ENCODE measurements around the gene ACAP2. TPM values are rescaled to one million over a fixed set of nuclear protein-coding genes. Genes with fewer than 3 reads are reported as not detected.
A peak's percentile ranks its signal among the peaks of the same experiment; 100 is the strongest.

ACAP2 gene
- total RNA-seq, 1 experiment from 2014 or later, result 42.0 TPM

GRCh38 chr3:195268576-195269309 is 174.1 kb downstream of the ACAP2 start:
- Mint-ChIP-seq H3K4me3 (peak overlapping the region; percentile 42), H3K27ac (no peak overlapping the region), H3K9me3 (no peaks in the 10 kb centered on the region), H3K4me1 (peaks cover 33% of the 10 kb centered on the region), H3K36me3 (peaks cover 7% of the 10 kb centered on the region), H3K27me3 (ENCODE audit: low read depth) (no peaks in the 10 kb centered on the region)
- no peak for DNase-seq (ENCODE audit: low spot score)
- ChIA-PET CTCF (interaction anchor here (3.4 kb wide), 1 partner anchor 8 kb away, joined by 47 read pairs; no protein-coding TSS in a partner anchor), POLR2A (no interaction called here)
- TF ChIP-seq STAT6 (CRISPR knock-in tag; conservative IDR thresholded peaks at IDR 0.05; ENCODE audit: low read depth), result no peak
- TF ChIP-seq IRF1 (CRISPR knock-in tag; IDR thresholded peaks at IDR 0.05), result no peak
- TF ChIP-seq SMAD3 (CRISPR knock-in tag; IDR thresholded peaks at IDR 0.05; ENCODE audit: borderline replicate concordance), result no peak
- no peak for TF ChIP-seq ZNF121 (CRISPR knock-in tag; IDR thresholded peaks at IDR 0.05)
- no peak for TF ChIP-seq IRF2 (CRISPR knock-in tag; IDR thresholded peaks at IDR 0.05; ENCODE audit: borderline replicate concordance, low read depth)
- no peak for TF ChIP-seq MXD4 (CRISPR knock-in tag; IDR thresholded peaks at IDR 0.05; ENCODE audit: borderline replicate concordance)
- TF ChIP-seq FOXJ3 (CRISPR knock-in tag; IDR thresholded peaks at IDR 0.05; ENCODE audit: borderline replicate concordance), result no peak
- TF ChIP-seq SOX15 (CRISPR knock-in tag; IDR thresholded peaks at IDR 0.05), result no peak
- TF ChIP-seq ARID4B (CRISPR knock-in tag; IDR thresholded peaks at IDR 0.05; ENCODE audit: borderline replicate concordance), result no peak
- no peak for TF ChIP-seq ZNF396 (CRISPR knock-in tag; IDR thresholded peaks at IDR 0.05; ENCODE audit: borderline replicate concordance)
- no peak for TF ChIP-seq ATF1 (CRISPR knock-in tag; IDR thresholded peaks at IDR 0.05)
- TF ChIP-seq ZSCAN18 (CRISPR knock-in tag; IDR thresholded peaks at IDR 0.05), result no peak
- no peak for TF ChIP-seq SMAD4 (CRISPR knock-in tag; IDR thresholded peaks at IDR 0.05)
- TF ChIP-seq KAT7 (CRISPR knock-in tag; IDR thresholded peaks at IDR 0.05; ENCODE audit: borderline replicate concordance), result no peak
- TF ChIP-seq ZNF219 (CRISPR knock-in tag; IDR thresholded peaks at IDR 0.05; ENCODE audit: borderline replicate concordance), result no peak
- TF ChIP-seq PREB (CRISPR knock-in tag; IDR thresholded peaks at IDR 0.05; ENCODE audit: borderline replicate concordance), result no peak
- no peak for TF ChIP-seq USF1 (CRISPR knock-in tag; IDR thresholded peaks at IDR 0.05)
- no peak for TF ChIP-seq ZNF138 (CRISPR knock-in tag; conservative IDR thresholded peaks at IDR 0.05)
- TF ChIP-seq GTF2I (CRISPR knock-in tag; conservative IDR thresholded peaks at IDR 0.05), result no peak
- no peak for ATAC-seq
